ENCODE data around the gene JAML. TPM values are rescaled to one million over a fixed set of nuclear protein-coding genes. Genes with fewer than 3 reads are reported as not detected.

JAML gene
- total and polyA plus RNA-seq, 9 of the 15 experiments (the other 6 are each of a cell fraction or from before 2014, with no cell fraction given): 0.05 to 0.32 (median 0.22) TPM; not detected in 4

DNA sequence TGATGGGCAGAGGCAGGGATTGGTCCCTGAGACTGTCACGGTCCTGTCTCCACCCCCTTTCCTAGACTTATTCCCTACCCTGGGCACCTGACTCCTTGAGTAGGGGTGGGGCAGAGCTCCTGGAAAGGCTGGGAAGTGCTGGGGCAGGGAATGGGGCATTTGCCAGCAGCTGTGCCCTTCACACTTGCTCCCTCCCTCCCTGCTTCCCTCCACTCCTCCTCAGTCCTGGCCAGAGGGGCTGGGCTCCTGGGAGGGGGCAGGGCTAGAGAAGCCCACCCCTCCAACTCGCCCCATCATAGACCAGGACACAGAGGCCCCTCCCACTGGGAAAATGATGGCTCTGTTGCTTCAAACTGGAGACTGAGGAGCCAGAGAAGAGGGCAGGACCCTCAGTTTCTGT lies 59.9 kb downstream of the JAML start:
- Histone ChIP-seq H3K4me1 (replicated peaks in 1 of 2; ENCODE audit: control insufficient read depth in 2 of 2, insufficient read depth in 2 of 2, low read length in 2 of 2) (peaks cover 0 to 5% of the 10 kb centered on the region in 2 experiments; a peak in 1 of 5 replicates), H3K9me1 (ENCODE audit: control insufficient read depth, insufficient read depth, low read length) (no peaks in the 10 kb centered on the region), H3K36me3 (ENCODE audit: control insufficient read depth, insufficient read depth, low read length) (no peaks in the 10 kb centered on the region), H3K9ac (ENCODE audit: insufficient read depth in 1 of 2, low read depth in 2 of 2, low read length in 2 of 2) (no peak overlapping the region), H3K27me3 (ENCODE audit: control insufficient read depth in 2 of 2, insufficient read depth in 2 of 2, low read length in 2 of 2) (peaks cover 24 to 86% of the 10 kb centered on the region in 2 experiments; a peak in 4 of 5 replicates), H3K4me2 (ENCODE audit: insufficient read depth, low read length) (no peak overlapping the region), H3K27ac (ENCODE audit: extremely low read depth, low read depth, low read length) (no peak overlapping the region), H3K4me3 (no peak overlapping the region), H4K20me1 (replicated peaks; ENCODE audit: control insufficient read depth, insufficient read depth, low read length) (peaks cover 19% of the 10 kb centered on the region), H3K9me3 (replicated peaks; ENCODE audit: control insufficient read depth, insufficient read depth, low read depth, low read length) (no peaks in the 10 kb centered on the region), H2AFZ (ENCODE audit: low read depth, low read length) (no peak overlapping the region), H3K79me2 (ENCODE audit: control insufficient read depth, insufficient read depth, low read length) (no peaks in the 10 kb centered on the region)
- BruUV-seq (replicated peaks): no TSS peak
- intact Hi-C loops (cut with micrococcal nuclease) (no loop called here), in situ Hi-C loops (cut with MboI) (no loop called here)
- DNase-seq (ENCODE audit: extremely low read depth in 1 of 4, low spot score in 3 of 4) (no peak), FAIRE-seq (no peak), ATAC-seq (no peak)
- ChIA-PET POLR2A (interaction anchor here (0.6 to 1.3 kb wide), 2 partner anchors 9 to 38 kb away, joined by 4 read pairs; no protein-coding TSS in a partner anchor), CTCF (ENCODE audit: low intra/inter-chr PET ratio) (no interaction called here)
- TF ChIP-seq DACH1 (IDR thresholded peaks at IDR 0.05; ENCODE audit: partially characterized antibody) (no peak), OTX1 (CRISPR knock-in tag; IDR thresholded peaks at IDR 0.05) (no peak)
- TF ChIP-seq, protein P1, sequence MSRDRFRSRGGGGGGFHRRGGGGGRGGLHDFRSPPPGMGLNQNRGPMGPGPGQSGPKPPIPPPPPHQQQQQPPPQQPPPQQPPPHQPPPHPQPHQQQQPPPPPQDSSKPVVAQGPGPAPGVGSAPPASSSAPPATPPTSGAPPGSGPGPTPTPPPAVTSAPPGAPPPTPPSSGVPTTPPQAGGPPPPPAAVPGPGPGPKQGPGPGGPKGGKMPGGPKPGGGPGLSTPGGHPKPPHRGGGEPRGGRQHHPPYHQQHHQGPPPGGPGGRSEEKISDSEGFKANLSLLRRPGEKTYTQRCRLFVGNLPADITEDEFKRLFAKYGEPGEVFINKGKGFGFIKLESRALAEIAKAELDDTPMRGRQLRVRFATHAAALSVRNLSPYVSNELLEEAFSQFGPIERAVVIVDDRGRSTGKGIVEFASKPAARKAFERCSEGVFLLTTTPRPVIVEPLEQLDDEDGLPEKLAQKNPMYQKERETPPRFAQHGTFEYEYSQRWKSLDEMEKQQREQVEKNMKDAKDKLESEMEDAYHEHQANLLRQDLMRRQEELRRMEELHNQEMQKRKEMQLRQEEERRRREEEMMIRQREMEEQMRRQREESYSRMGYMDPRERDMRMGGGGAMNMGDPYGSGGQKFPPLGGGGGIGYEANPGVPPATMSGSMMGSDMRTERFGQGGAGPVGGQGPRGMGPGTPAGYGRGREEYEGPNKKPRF (IDR thresholded peaks at IDR 0.05; ENCODE audit: low read depth, low read length): no peak
- WGBS (ENCODE audit: insufficient coverage, low coverage, missing lambda C conversion rate): 4% methylated on average over 2 of the region's 2 CpGs

DNA sequence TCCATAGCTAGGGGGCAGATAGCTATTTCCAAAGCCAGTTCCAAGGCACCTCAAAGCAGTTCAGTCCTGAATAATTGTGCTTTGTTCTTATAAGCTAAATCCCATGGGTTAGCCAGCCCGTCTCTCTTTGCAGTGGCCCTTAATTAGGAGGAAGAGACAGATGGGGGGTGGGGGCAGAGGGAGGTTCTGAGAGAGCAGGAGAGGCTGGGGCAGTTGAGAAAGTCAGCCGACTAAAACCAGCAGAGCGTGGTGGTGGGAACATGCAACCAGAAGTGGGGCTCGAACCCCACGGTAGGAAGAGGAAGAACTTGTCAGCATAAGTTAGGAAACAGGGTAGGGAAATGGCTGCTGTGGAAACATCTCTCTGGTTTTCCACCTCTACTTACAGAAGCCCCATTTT lies 61.3 kb downstream of the JAML start:
- in situ Hi-C loops (cut with MboI): no loop called here
- no peak for DNase-seq (ENCODE audit: extremely low read depth in 1 of 4, low spot score in 3 of 4)
- Histone ChIP-seq H2AFZ (ENCODE audit: low read depth, low read length) (no peak overlapping the region), H3K9me1 (ENCODE audit: control insufficient read depth, insufficient read depth, low read length) (no peaks in the 10 kb centered on the region), H3K4me1 (replicated peaks in 1 of 2; ENCODE audit: control insufficient read depth in 2 of 2, insufficient read depth in 2 of 2, low read length in 2 of 2) (peaks cover 0 to 5% of the 10 kb centered on the region in 2 experiments; a peak in 1 of 5 replicates), H3K36me3 (ENCODE audit: control insufficient read depth, insufficient read depth, low read length) (no peaks in the 10 kb centered on the region), H3K9ac (ENCODE audit: insufficient read depth in 1 of 2, low read depth in 2 of 2, low read length in 2 of 2) (no peak overlapping the region), H3K9me3 (replicated peaks; ENCODE audit: control insufficient read depth, insufficient read depth, low read depth, low read length) (no peaks in the 10 kb centered on the region), H3K79me2 (ENCODE audit: control insufficient read depth, insufficient read depth, low read length) (no peaks in the 10 kb centered on the region), H3K27me3 (ENCODE audit: control insufficient read depth in 2 of 2, insufficient read depth in 2 of 2, low read length in 2 of 2) (peaks cover 20 to 83% of the 10 kb centered on the region in 2 experiments; a peak in 4 of 5 replicates), H3K4me3 (no peak overlapping the region), H3K27ac (ENCODE audit: extremely low read depth, low read depth, low read length) (no peak overlapping the region), H3K4me2 (ENCODE audit: insufficient read depth, low read length) (no peak overlapping the region), H4K20me1 (replicated peaks; ENCODE audit: control insufficient read depth, insufficient read depth, low read length) (peaks cover 11% of the 10 kb centered on the region)
- intact Hi-C loops (cut with micrococcal nuclease): no loop called here
- CTCF ChIA-PET (ENCODE audit: low intra/inter-chr PET ratio): no interaction called here
- 3% methylated on average over 5 of the region's 5 CpGs for WGBS (ENCODE audit: insufficient coverage, low coverage, missing lambda C conversion rate)
- POLR2A ChIA-PET: interaction anchor here (0.6 to 1.3 kb wide), 3 partner anchors 8 to 52 kb away, joined by 3 to 4 read pairs (median 4); no protein-coding TSS in a partner anchor
- FAIRE-seq: no peak
- no peak for ATAC-seq
- BruUV-seq (replicated peaks): no TSS peak
- no peak for TF ChIP-seq FOXA3 (CRISPR knock-in tag; conservative IDR thresholded peaks at IDR 0.05 in 1 of 2, IDR thresholded peaks at IDR 0.05 in 1 of 2)
- TF ChIP-seq, protein P2, sequence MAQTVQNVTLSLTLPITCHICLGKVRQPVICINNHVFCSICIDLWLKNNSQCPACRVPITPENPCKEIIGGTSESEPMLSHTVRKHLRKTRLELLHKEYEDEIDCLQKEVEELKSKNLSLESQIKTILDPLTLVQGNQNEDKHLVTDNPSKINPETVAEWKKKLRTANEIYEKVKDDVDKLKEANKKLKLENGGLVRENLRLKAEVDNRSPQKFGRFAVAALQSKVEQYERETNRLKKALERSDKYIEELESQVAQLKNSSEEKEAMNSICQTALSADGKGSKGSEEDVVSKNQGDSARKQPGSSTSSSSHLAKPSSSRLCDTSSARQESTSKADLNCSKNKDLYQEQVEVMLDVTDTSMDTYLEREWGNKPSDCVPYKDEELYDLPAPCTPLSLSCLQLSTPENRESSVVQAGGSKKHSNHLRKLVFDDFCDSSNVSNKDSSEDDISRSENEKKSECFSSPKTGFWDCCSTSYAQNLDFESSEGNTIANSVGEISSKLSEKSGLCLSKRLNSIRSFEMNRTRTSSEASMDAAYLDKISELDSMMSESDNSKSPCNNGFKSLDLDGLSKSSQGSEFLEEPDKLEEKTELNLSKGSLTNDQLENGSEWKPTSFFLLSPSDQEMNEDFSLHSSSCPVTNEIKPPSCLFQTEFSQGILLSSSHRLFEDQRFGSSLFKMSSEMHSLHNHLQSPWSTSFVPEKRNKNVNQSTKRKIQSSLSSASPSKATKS (CRISPR knock-in tag; IDR thresholded peaks at IDR 0.05): no peak
- TF ChIP-seq FOXA1 (IDR thresholded peaks at IDR 0.05; ENCODE audit: borderline replicate concordance): no peak
- no peak for TF ChIP-seq ETV1 (tag; conservative IDR thresholded peaks at IDR 0.05; ENCODE audit: low read depth)
- no peak for TF ChIP-seq ZNF354B (CRISPR knock-in tag; IDR thresholded peaks at IDR 0.05)
- TF ChIP-seq, protein P3, sequence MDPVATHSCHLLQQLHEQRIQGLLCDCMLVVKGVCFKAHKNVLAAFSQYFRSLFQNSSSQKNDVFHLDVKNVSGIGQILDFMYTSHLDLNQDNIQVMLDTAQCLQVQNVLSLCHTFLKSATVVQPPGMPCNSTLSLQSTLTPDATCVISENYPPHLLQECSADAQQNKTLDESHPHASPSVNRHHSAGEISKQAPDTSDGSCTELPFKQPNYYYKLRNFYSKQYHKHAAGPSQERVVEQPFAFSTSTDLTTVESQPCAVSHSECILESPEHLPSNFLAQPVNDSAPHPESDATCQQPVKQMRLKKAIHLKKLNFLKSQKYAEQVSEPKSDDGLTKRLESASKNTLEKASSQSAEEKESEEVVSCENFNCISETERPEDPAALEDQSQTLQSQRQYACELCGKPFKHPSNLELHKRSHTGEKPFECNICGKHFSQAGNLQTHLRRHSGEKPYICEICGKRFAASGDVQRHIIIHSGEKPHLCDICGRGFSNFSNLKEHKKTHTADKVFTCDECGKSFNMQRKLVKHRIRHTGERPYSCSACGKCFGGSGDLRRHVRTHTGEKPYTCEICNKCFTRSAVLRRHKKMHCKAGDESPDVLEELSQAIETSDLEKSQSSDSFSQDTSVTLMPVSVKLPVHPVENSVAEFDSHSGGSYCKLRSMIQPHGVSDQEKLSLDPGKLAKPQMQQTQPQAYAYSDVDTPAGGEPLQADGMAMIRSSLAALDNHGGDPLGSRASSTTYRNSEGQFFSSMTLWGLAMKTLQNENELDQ (CRISPR knock-in tag; IDR thresholded peaks at IDR 0.05; ENCODE audit: borderline replicate concordance): no peak
